Measurements from ENCODE around the gene TMEM123. TPM values are rescaled to one million over a fixed set of nuclear protein-coding genes. Genes with fewer than 3 reads are reported as not detected.
A peak's percentile ranks its signal among the peaks of the same experiment; 100 is the strongest.

The TMEM123 gene
- total and polyA plus RNA-seq, 2 of the 8 experiments (the other 6 are each of a cell fraction or from before 2014, with no cell fraction given), result 75.5 to 80.1 TPM

DNA sequence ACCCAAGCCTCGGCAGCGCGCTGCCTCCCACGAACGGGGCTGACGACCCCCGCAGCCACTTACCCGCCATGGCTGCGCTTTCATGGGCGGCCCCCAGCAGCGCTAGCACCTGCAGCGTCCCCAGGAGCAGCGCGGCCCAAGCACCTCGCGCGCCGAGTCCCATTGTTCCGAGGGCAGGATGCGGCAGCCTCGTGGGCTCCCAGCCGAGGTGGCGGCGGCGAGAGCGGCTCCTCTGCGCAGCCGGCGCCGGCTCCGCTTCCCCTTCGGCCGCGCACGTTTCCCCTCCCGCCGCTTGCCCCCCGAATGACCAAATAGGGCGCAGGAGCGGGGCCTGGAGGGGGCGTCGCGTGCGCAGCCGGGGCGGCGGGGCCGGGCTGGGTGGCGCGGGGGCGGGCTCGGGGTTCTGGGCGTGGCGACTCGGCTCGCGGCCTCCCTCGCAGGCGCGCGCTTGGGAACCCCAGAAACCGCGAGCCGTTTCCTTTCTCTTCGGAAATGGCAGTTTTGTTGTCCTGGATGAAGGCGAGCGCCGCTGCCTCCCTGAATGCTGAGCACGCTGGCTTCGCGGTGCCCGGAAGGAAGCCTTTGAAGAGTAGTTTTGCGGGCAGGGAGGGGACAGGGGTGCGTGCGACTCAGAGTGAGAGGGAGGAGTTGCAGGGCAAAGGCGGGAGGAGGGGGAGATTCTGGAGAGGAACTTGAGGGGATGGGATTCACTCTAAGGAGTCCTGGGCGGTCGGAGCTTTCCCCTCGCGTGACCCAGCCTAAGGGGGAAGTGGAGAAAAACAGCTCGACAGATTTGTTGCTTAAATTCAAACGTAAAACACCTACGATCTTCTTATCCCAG is at the start of gene TMEM123 (continued):
- TF ChIP-seq SP4 (IDR thresholded peaks at IDR 0.05; ENCODE audit: low read length) (no peak), PHF8 (conservative IDR thresholded peaks at IDR 0.05; ENCODE audit: low read depth, low read length) (peak; percentile 71), POU5F1 (IDR thresholded peaks at IDR 0.05; ENCODE audit: low read depth, low read length) (no peak), POLR2A (IDR thresholded peaks at IDR 0.05; ENCODE audit: control extremely low read depth in 1 of 2, low read depth in 2 of 2, low read length in 2 of 2) (peak in 1 of 2 experiments; percentile 46; a peak in 2 of 3 replicates), SUZ12 (IDR thresholded peaks at IDR 0.05; ENCODE audit: low read length) (no peak), CTBP2 (IDR thresholded peaks at IDR 0.05; ENCODE audit: borderline replicate concordance, insufficient read depth, insufficient read length, low read length) (no peak), RBBP5 (IDR thresholded peaks at IDR 0.05; ENCODE audit: borderline replicate concordance, low read depth, low read length) (peak; percentile 78; the same call in 1 of the 2 replicates), TCF12 (IDR thresholded peaks at IDR 0.05; ENCODE audit: low read depth, low read length) (no peak), TAF7 (optimal IDR thresholded peaks at IDR 0.05; ENCODE audit: borderline replicate concordance, low read depth, low read length) (no peak)
- TF ChIP-seq, protein P1, sequence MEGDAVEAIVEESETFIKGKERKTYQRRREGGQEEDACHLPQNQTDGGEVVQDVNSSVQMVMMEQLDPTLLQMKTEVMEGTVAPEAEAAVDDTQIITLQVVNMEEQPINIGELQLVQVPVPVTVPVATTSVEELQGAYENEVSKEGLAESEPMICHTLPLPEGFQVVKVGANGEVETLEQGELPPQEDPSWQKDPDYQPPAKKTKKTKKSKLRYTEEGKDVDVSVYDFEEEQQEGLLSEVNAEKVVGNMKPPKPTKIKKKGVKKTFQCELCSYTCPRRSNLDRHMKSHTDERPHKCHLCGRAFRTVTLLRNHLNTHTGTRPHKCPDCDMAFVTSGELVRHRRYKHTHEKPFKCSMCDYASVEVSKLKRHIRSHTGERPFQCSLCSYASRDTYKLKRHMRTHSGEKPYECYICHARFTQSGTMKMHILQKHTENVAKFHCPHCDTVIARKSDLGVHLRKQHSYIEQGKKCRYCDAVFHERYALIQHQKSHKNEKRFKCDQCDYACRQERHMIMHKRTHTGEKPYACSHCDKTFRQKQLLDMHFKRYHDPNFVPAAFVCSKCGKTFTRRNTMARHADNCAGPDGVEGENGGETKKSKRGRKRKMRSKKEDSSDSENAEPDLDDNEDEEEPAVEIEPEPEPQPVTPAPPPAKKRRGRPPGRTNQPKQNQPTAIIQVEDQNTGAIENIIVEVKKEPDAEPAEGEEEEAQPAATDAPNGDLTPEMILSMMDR (IDR thresholded peaks at IDR 0.05; ENCODE audit: control extremely low read depth in 1 of 3, insufficient read depth in 1 of 3, low read depth in 1 of 3, low read length in 3 of 3), result no peak
